HG02759 (cell line): Measurements from ENCODE around the gene NFATC4.
"Not testable (repeated sequence)": the region's sequence is repeated elsewhere in the genome, so short reads cannot be mapped to it uniquely, and the experiment has no call there.

Experiments
- ATAC-seq: cut with Tn5 transposase; IDR thresholded peaks from one replicate; pipeline ENCODE4 v1.9.1; 2021; ENCODE audit warnings: mild to moderate bottlenecking, moderate library complexity; ENCODE audit not compliant: unreplicated experiment

The NFATC4 gene

GRCh38 chr14:24387579-24387978 lies 19.6 kb downstream of the NFATC4 start:
- ATAC-seq, result not testable (repeated sequence)

GRCh38 chr14:24388474-24389179 lies 20.6 kb downstream of the NFATC4 start:
- ATAC-seq, result no peak

DNA sequence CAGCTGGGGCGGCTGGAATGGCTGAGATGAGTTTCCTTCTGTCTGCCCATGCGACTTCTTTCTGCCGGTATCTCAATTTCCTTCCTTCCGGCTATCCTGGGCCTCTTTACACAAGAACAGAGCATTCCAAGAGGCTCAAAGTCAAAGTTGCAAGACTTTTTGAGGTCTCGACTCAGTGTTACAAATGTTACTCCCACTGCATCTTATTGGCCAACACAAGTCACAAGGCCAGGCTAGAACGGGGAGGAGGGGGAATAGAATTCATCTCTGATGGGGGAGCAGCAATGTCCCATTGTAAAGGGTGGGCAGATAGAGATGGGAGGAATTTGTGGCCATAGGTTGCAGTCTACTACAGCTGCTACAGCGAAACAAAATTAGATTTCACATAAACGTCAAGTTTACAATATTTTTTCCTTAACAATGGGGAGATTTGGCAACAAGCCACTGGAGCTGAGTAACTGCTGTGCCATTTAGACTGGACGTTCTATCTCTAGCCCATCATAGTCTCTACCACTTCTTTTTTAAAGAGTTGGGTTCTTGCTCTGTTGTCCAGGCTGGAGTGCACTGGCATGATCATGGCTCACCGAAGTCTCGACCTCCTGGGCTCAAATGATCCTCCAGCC lies 21.4 kb downstream of the NFATC4 start:
- no peak for ATAC-seq

- ATAC-seq, result no peak
Measured at GRCh38 chr14:24390701-24391468, 22.9 kb downstream of the NFATC4 start.

- ATAC-seq, result no peak
Measured at GRCh38 chr14:24392325-24393091, 24.5 kb downstream of the NFATC4 start.

- no peak for ATAC-seq
Measured at GRCh38 chr14:24394275-24394674, 26.3 kb downstream of the NFATC4 start.

DNA sequence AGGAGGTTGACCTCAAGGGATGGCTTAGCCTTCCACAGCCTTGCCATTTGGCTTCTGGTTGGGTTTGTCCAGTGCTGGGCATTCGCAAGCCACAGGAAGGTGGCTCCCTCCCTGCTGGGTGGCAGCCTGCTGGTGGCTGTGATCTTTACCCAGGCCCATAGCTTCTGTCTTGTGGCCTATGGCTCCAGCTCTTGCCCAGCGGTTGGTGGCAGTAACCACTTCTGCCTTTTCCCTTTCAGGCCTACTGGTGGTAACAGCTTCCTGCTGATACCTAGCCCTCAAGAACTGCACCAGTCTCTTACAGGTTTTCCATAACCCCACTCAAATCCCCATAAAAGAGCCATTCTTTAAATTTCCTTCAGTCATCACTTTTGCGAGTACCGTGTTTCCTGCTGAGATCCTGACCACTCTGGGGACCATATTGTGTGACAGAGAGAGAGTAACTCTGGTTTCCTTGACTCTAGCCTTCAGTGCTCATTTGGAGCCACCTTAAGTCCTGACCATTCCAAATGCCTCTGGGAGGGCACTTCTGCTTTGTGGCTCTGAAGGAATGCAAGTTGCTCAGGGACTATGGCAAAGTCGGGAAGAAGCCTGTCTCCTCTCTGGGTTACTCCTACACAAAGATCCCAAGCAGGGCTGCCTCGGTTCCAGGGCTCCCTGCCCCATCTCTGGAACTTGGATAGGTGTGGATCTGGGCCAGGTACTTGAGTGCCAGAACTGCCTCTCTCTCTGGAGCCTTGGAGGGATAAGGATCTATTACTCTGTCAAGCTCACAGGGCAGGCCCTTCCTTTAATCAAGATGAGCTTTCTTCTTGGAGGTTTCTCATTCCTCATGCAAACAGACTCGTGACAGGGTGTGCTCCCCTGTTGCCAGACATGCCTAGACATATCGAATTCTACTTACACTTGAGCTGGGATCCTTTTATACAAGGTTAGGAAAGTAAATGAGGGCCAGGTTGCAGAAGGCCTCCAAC lies 27.9 kb downstream of the NFATC4 start:
- ATAC-seq, result no peak

DNA sequence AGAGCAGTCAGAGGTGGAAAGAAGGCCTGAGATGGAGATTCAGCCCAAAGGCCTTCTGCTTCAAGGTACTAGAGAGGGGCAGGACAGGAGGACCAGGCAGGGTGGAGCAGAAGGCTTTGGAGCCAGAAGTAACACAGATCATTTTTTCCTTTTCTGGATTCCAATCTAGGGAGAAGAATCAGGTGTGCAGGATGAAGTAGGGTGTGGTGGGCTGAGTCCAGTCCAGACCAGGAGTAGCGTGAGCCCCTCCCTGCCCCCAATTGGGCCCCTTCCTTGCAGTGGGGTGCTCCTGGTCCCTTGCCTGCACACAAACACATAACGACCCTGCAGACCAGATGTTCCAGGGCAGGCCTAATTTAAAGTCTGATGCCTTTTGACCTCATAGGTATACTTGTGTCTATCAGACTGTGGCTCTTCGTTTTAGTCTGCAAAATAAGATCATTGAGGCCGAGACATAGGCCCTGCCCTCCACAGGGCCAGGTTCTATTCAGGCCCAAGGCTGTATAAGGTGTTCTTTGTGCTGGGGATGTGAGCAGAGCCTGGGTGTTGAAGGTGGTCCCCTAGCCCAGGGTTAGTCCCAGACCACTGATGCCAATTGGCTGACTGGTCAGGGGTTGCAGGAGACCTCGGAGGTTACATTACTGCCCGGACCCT lies 29.8 kb downstream of the NFATC4 start:
- ATAC-seq, result no peak

DNA sequence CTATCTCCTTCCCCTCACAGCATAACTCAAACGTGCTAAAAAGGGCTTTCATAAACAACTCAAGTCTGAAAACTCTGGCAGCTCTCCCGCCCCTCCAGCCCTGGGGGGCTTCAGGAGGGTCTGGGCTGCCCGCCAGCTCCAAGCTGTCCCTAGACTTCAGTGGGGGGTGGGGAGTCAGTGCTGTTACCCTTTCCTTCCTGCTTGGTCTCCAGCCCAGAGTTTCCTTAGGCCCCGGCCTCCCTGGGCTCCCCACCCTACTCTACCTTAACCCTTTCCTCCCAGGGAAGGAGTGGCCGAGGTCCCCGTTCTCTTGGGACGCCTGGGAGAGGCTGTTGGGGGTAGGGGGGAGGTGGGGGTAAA lies 30.3 kb downstream of the NFATC4 start:
- ATAC-seq, result no peak

GRCh38 chr14:24398653-24399446 lies 30.9 kb downstream of the NFATC4 start, which contains the start of gene NYNRIN:
Gene NYNRIN, plus strand, starts transcription at chr14:24399003. Its CDS starts 244 bp downstream, at chr14:24399247.
- ATAC-seq, result peak; percentile 43

- ATAC-seq, result no peak
Measured at GRCh38 chr14:24399447-24399822, 31.5 kb downstream of the NFATC4 start.

DNA sequence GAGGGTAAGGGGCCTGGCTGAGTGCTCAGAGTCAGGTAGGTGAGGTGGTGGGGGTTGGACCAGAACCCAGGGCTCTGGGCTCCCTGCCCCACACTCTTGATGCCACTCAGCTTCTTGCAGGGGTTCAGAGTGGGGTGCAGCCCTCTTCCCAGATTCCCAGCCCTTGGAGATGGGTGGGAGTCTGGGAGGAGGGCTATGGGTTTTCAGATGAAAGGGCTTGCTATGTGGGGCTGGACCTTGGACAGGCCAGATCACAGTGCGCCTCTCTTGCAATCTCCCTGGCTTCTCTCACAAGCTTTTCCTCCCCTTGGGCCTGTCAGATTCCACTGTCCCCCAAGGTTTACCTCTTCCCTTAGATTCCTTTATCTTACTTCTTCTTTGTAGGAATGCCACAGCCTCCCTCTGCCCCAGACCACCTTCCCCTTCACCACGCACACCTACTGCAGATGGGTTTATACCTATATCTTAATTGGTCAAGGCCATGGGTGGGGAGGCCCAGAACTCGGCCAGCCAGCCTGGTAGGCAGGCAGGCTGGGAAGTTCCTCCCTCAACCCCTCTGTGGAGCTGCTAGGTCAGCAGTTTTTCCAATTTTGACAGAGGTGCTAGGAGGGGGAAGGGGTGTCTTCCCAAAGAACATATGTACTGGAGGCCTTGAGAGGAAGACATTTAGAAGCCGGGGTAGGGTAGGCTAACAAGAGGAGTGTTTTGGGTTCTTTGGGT lies 32.2 kb downstream of the NFATC4 start:
- no peak for ATAC-seq

- no peak for ATAC-seq
Measured at GRCh38 chr14:24401810-24402702, 34.1 kb downstream of the NFATC4 start.

- no peak for ATAC-seq
Measured at GRCh38 chr14:24403294-24403998, 35.5 kb downstream of the NFATC4 start.

DNA sequence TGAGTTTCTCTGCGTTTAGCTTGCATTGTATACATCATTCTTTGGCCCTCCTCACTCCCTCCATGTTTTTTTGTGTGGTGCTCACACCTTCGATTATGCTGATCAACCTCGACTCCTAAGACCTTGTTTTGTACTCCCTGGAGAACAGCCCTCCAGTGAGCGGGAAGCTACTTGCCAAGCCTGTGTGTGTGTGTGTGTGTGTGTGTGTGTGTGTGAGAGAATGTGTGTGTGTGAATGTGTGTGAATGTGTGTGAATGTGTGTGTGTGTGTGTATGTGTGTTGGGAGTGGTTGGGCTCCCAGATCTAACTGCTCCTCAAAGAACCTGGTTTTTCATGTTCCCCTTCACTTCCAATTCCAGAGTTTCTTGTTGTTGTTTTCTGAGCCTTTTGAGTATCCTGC lies 36.8 kb downstream of the NFATC4 start:
- no peak for ATAC-seq

- ATAC-seq, result no peak
Measured at GRCh38 chr14:24406416-24406815, 38.4 kb downstream of the NFATC4 start.
